OCI-LY1 (cell line): Measurements from ENCODE around the gene CTIF.

ENCODE experiments used
- H2AFZ ChIP-seq: fragments of 200-600 bp; sonication (generic), shearing (Covaris generic); 2 replicates; pipeline ENCODE4 v1.6.0; 2014; ENCODE audit warnings: antibody characterized with exemption, mild to moderate bottlenecking, low read length
- H3F3A ChIP-seq: fragments of 200-600 bp; sonication (generic), shearing (Covaris generic); 2 replicates; pipeline ENCODE4 v1.6.0; 2014; ENCODE audit warnings: mild to moderate bottlenecking, antibody characterized with exemption, low read length, moderate library complexity; ENCODE audit not compliant: insufficient read depth
- H3K27ac ChIP-seq: fragments of 200-600 bp; sonication (generic); 2 replicates; pipeline ENCODE4 v1.5.1; 2014; ENCODE audit warnings: low read length, mixed run types, mild to moderate bottlenecking, low read depth; ENCODE audit not compliant: poor library complexity, severe bottlenecking
- H3K27me3 ChIP-seq: fragments of 200-600 bp; sonication (generic); 2 replicates; pipeline ENCODE4 v1.6.0; 2014; ENCODE audit warnings: antibody characterized with exemption, mild to moderate bottlenecking, low read length, moderate library complexity; ENCODE audit not compliant: insufficient read depth
- H3K36me3 ChIP-seq: fragments of 200-600 bp; sonication (generic); 2 replicates; pipeline ENCODE4 v1.6.1; 2014; ENCODE audit warnings: mild to moderate bottlenecking, antibody characterized with exemption, low read length, moderate library complexity, mixed read lengths; ENCODE audit not compliant: insufficient read depth
- H3K4me1 ChIP-seq: fragments of 200-600 bp; sonication (generic); 2 replicates; pipeline ENCODE4 v1.5.1; 2014; ENCODE audit warnings: mild to moderate bottlenecking, low read length, moderate library complexity; ENCODE audit not compliant: insufficient read depth, severe bottlenecking
- H3K4me2 ChIP-seq: fragments of 200-600 bp; sonication (generic), shearing (Covaris generic); 2 replicates; pipeline ENCODE4 v1.6.1; 2014; ENCODE audit warnings: low read length
- H3K4me3 ChIP-seq: fragments of 200-600 bp; sonication (generic); 2 replicates; pipeline ENCODE4 v1.5.1; 2014; ENCODE audit warnings: low read length, low read depth, mild to moderate bottlenecking, mixed read lengths; ENCODE audit not compliant: poor library complexity, severe bottlenecking
- H3K79me2 ChIP-seq: fragments of 200-600 bp; shearing (Covaris generic); 2 replicates; pipeline ENCODE4 v1.6.1; 2016; ENCODE audit warnings: mixed run types, low read length, mixed read lengths; ENCODE audit not compliant: insufficient read depth
- H3K9ac ChIP-seq: fragments of 200-600 bp; sonication (generic), shearing (Covaris generic); 2 replicates; pipeline ENCODE4 v1.6.1; 2014; ENCODE audit warnings: mild to moderate bottlenecking, low read length, mixed read lengths
- H3K9me2 ChIP-seq: fragments of 200-600 bp; sonication (generic), shearing (Covaris generic); 2 replicates; pipeline ENCODE4 v1.6.1; 2014; ENCODE audit warnings: low read depth, mild to moderate bottlenecking, low read length, mixed read lengths
- H3K9me3 ChIP-seq: fragments of 200-600 bp; shearing (Covaris generic); 2 replicates; pipeline ENCODE4 v1.6.1; 2014; ENCODE audit warnings: low read length, mixed read lengths
- H4K20me1 ChIP-seq: fragments of 200-600 bp; sonication (generic), shearing (Covaris generic); 2 replicates; pipeline ENCODE4 v1.6.0; 2016; ENCODE audit warnings: mild to moderate bottlenecking, low read length; ENCODE audit not compliant: insufficient read depth
- CTCF ChIP-seq: fragments of 200-600 bp; sonication (generic), shearing (Covaris generic); IDR thresholded peaks from 2 replicates; pipeline ENCODE4 v1.5.1; 2017; ENCODE audit warnings: mild to moderate bottlenecking, antibody characterized with exemption, low read length, moderate library complexity, mixed read lengths
- EZH2 ChIP-seq: fragments of 200-600 bp; sonication (generic), shearing (Covaris generic); IDR thresholded peaks from 2 replicates; pipeline ENCODE4 v1.8.0; 2017; ENCODE audit warnings: borderline replicate concordance, mixed run types, mild to moderate bottlenecking, antibody characterized with exemption, low read length, moderate library complexity, mixed read lengths

Gene CTIF

GRCh38 chr18:48899558-48900174 is 360.8 kb downstream of the CTIF start:
- Histone ChIP-seq H2AFZ (no peak overlapping the region), H3K4me1 (peaks cover 4% of the 10 kb centered on the region), H3K4me2 (no peak overlapping the region), H3K79me2 (no peaks in the 10 kb centered on the region), H3K9me2 (no peaks in the 10 kb centered on the region), H3K4me3 (no peak overlapping the region), H3K27me3 (peaks cover 19% of the 10 kb centered on the region), H3K9ac (no peak overlapping the region), H3K9me3 (0 out of 2 replicates have a peak, but pooled peaks cover 6% of the 10 kb centered on the region), H3K36me3 (no peaks in the 10 kb centered on the region), H3K27ac (no peak overlapping the region), H4K20me1 (no peaks in the 10 kb centered on the region), H3F3A (no peaks in the 10 kb centered on the region)
- TF ChIP-seq EZH2: no peak
- no peak for TF ChIP-seq CTCF

GRCh38 chr18:48900469-48900868 is 361.6 kb downstream of the CTIF start:
- H3F3A ChIP-seq: no peaks in the 10 kb centered on the region
- no peaks in the 10 kb centered on the region for H3K36me3 ChIP-seq
- no peaks in the 10 kb centered on the region for H4K20me1 ChIP-seq
- peaks cover 4% of the 10 kb centered on the region for H3K4me1 ChIP-seq
- H3K9me3 ChIP-seq: 0 out of 2 replicates have a peak, but pooled peaks cover 10% of the 10 kb centered on the region
- no peak overlapping the region for H3K4me3 ChIP-seq
- TF ChIP-seq EZH2 (no peak), CTCF (no peak)
- H3K4me2 ChIP-seq: no peak overlapping the region
- no peaks in the 10 kb centered on the region for H3K79me2 ChIP-seq
- H3K27ac ChIP-seq: no peak overlapping the region
- H3K9me2 ChIP-seq: no peaks in the 10 kb centered on the region
- peaks cover 20% of the 10 kb centered on the region for H3K27me3 ChIP-seq
- no peak overlapping the region for H2AFZ ChIP-seq
- H3K9ac ChIP-seq: no peak overlapping the region

GRCh38 chr18:48901145-48902022 is 362.6 kb downstream of the CTIF start:
- H2AFZ ChIP-seq: no peak overlapping the region

More at GRCh38 chr18:48901145-48902022, 362.6 kb downstream of the CTIF start:
- TF ChIP-seq EZH2: no peak
- no peak for TF ChIP-seq CTCF
- no peak overlapping the region for H3K4me2 ChIP-seq
- H3K36me3 ChIP-seq: no peaks in the 10 kb centered on the region
- 0 out of 2 replicates have a peak, but pooled peaks cover 10% of the 10 kb centered on the region for H3K9me3 ChIP-seq
- no peak overlapping the region for H3K4me3 ChIP-seq
- no peaks in the 10 kb centered on the region for H3K9me2 ChIP-seq
- no peaks in the 10 kb centered on the region for H4K20me1 ChIP-seq
- H3K27ac ChIP-seq: no peak overlapping the region
- H3K79me2 ChIP-seq: no peaks in the 10 kb centered on the region
- H3F3A ChIP-seq: no peaks in the 10 kb centered on the region
- H3K9ac ChIP-seq: no peak overlapping the region
- H3K27me3 ChIP-seq: peaks cover 20% of the 10 kb centered on the region
- H3K4me1 ChIP-seq: peaks cover 4% of the 10 kb centered on the region
